ENCODE results near the gene ACSS3. TPM values are rescaled to one million over a fixed set of nuclear protein-coding genes. Genes with fewer than 3 reads are reported as not detected.

Gene ACSS3
- total and polyA plus RNA-seq, 9 of the 15 experiments (the other 6 are each of a cell fraction or from before 2014, with no cell fraction given) = 0.40 TPM; not detected in 8

DNA sequence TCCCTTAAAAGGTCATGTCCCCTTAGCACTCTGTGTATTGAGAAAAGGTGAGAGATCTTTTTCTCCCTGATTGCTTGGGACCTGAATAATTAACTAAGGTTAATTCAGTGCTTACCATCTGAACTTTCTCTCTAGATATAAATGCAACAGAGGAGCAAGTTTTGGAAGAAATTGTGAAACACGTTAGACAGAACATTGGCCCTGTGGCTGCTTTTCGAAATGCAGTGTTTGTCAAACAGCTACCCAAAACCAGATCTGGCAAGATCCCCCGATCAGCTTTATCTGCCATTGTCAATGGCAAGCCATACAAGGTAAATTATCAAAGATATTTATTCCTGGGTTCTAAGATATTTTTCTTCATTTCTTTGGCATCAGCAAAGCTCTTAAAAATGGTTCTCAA is 175.5 kb downstream of the ACSS3 start:
- H3K79me2 ChIP-seq (ENCODE audit: control insufficient read depth, insufficient read depth, low read length) = no peaks in the 10 kb centered on the region
- H3K4me1 ChIP-seq (replicated peaks in 1 of 2; ENCODE audit: control insufficient read depth in 2 of 2, insufficient read depth in 2 of 2, low read length in 2 of 2) = no peaks in the 10 kb centered on the region
- no peak overlapping the region for H3K27ac ChIP-seq (ENCODE audit: extremely low read depth, low read depth, low read length)
- no peak for TF ChIP-seq DNMT1 (IDR thresholded peaks at IDR 0.05)
- no peak overlapping the region for H3K4me3 ChIP-seq
- DNase-seq (ENCODE audit: extremely low read depth in 1 of 4, low spot score in 3 of 4) (no peak), ATAC-seq (no peak), FAIRE-seq (no peak)
- WGBS (ENCODE audit: insufficient coverage, low coverage, missing lambda C conversion rate) = 0% methylated on average over 3 of the region's 3 CpGs
- ChIA-PET POLR2A (no interaction called here), CTCF (ENCODE audit: low intra/inter-chr PET ratio) (no interaction called here)
- no peaks in the 10 kb centered on the region for H3K27me3 ChIP-seq (ENCODE audit: control insufficient read depth in 2 of 2, insufficient read depth in 2 of 2, low read length in 2 of 2)
- H3K9me1 ChIP-seq (ENCODE audit: control insufficient read depth, insufficient read depth, low read length) = no peaks in the 10 kb centered on the region
- no peaks in the 10 kb centered on the region for H3K9me3 ChIP-seq (replicated peaks; ENCODE audit: control insufficient read depth, insufficient read depth, low read depth, low read length)
- H3K4me2 ChIP-seq (ENCODE audit: insufficient read depth, low read length) = no peak overlapping the region
- in situ Hi-C loops (cut with MboI) = no loop called here
- no peaks in the 10 kb centered on the region for H3K36me3 ChIP-seq (ENCODE audit: control insufficient read depth, insufficient read depth, low read length)
- H2AFZ ChIP-seq (ENCODE audit: low read depth, low read length) = no peak overlapping the region
- no peaks in the 10 kb centered on the region for H4K20me1 ChIP-seq (replicated peaks; ENCODE audit: control insufficient read depth, insufficient read depth, low read length)
- BruUV-seq (replicated peaks) = no TSS peak
- intact Hi-C loops (cut with micrococcal nuclease) = no loop called here
- no peak overlapping the region for H3K9ac ChIP-seq (ENCODE audit: insufficient read depth in 1 of 2, low read depth in 2 of 2, low read length in 2 of 2)

DNA sequence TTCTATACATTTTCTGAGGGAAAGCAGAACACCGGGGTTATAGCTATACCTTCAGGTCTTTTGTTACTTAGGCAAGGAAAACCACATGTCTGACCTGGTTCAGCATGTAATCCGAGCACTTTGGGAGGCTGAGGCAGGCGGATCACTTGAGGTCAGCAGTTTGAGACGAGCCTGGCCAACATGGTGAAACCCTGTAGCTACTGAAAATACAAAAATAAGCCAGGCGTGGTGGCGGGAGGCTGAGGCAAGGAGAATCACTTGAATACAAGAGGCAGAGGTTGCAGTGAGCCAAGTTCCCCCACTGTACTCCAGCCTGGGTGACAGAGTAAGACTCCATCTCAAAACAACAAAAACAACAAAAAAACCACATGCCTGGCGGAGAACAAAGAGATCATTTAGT is 177.6 kb downstream of the ACSS3 start:
- in situ Hi-C loops (cut with MboI) (no loop called here), intact Hi-C loops (cut with micrococcal nuclease) (no loop called here)
- H2AFZ ChIP-seq (ENCODE audit: low read depth, low read length) = no peak overlapping the region
- H3K4me3 ChIP-seq = no peak overlapping the region
- no peaks in the 10 kb centered on the region for H4K20me1 ChIP-seq (replicated peaks; ENCODE audit: control insufficient read depth, insufficient read depth, low read length)
- no peak overlapping the region for H3K27ac ChIP-seq (ENCODE audit: extremely low read depth, low read depth, low read length)
- ChIA-PET CTCF (ENCODE audit: low intra/inter-chr PET ratio) (no interaction called here), POLR2A (no interaction called here)
- no peaks in the 10 kb centered on the region for H3K27me3 ChIP-seq (ENCODE audit: control insufficient read depth in 2 of 2, insufficient read depth in 2 of 2, low read length in 2 of 2)
- WGBS (ENCODE audit: insufficient coverage, low coverage, missing lambda C conversion rate) = 0% methylated on average over 5 of the region's 7 CpGs
- no peak for TF ChIP-seq ZNF507 (tag; conservative IDR thresholded peaks at IDR 0.05)
- TF ChIP-seq HSF4 (CRISPR knock-in tag; IDR thresholded peaks at IDR 0.05; ENCODE audit: borderline replicate concordance) = no peak
- TF ChIP-seq BRF1 (IDR thresholded peaks at IDR 0.05; ENCODE audit: borderline replicate concordance, extremely low read depth, insufficient read length) = no peak
- TF ChIP-seq, protein P1, sequence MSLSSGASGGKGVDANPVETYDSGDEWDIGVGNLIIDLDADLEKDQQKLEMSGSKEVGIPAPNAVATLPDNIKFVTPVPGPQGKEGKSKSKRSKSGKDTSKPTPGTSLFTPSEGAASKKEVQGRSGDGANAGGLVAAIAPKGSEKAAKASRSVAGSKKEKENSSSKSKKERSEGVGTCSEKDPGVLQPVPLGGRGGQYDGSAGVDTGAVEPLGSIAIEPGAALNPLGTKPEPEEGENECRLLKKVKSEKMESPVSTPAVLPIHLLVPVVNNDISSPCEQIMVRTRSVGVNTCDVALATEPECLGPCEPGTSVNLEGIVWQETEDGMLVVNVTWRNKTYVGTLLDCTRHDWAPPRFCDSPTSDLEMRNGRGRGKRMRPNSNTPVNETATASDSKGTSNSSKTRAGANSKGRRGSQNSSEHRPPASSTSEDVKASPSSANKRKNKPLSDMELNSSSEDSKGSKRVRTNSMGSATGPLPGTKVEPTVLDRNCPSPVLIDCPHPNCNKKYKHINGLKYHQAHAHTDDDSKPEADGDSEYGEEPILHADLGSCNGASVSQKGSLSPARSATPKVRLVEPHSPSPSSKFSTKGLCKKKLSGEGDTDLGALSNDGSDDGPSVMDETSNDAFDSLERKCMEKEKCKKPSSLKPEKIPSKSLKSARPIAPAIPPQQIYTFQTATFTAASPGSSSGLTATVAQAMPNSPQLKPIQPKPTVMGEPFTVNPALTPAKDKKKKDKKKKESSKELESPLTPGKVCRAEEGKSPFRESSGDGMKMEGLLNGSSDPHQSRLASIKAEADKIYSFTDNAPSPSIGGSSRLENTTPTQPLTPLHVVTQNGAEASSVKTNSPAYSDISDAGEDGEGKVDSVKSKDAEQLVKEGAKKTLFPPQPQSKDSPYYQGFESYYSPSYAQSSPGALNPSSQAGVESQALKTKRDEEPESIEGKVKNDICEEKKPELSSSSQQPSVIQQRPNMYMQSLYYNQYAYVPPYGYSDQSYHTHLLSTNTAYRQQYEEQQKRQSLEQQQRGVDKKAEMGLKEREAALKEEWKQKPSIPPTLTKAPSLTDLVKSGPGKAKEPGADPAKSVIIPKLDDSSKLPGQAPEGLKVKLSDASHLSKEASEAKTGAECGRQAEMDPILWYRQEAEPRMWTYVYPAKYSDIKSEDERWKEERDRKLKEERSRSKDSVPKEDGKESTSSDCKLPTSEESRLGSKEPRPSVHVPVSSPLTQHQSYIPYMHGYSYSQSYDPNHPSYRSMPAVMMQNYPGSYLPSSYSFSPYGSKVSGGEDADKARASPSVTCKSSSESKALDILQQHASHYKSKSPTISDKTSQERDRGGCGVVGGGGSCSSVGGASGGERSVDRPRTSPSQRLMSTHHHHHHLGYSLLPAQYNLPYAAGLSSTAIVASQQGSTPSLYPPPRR (CRISPR knock-in tag; IDR thresholded peaks at IDR 0.05; ENCODE audit: borderline replicate concordance) = no peak
- no peak for TF ChIP-seq ZNF12 (CRISPR knock-in tag; IDR thresholded peaks at IDR 0.05)
- no peaks in the 10 kb centered on the region for H3K4me1 ChIP-seq (replicated peaks in 1 of 2; ENCODE audit: control insufficient read depth in 2 of 2, insufficient read depth in 2 of 2, low read length in 2 of 2)
- H3K4me2 ChIP-seq (ENCODE audit: insufficient read depth, low read length) = no peak overlapping the region
- no peaks in the 10 kb centered on the region for H3K9me1 ChIP-seq (ENCODE audit: control insufficient read depth, insufficient read depth, low read length)
- no peaks in the 10 kb centered on the region for H3K79me2 ChIP-seq (ENCODE audit: control insufficient read depth, insufficient read depth, low read length)
- DNase-seq (ENCODE audit: extremely low read depth in 1 of 4, low spot score in 3 of 4) = no peak
- H3K9ac ChIP-seq (ENCODE audit: insufficient read depth in 1 of 2, low read depth in 2 of 2, low read length in 2 of 2) = no peak overlapping the region
- no peaks in the 10 kb centered on the region for H3K36me3 ChIP-seq (ENCODE audit: control insufficient read depth, insufficient read depth, low read length)
- FAIRE-seq = no peak
- H3K9me3 ChIP-seq (replicated peaks; ENCODE audit: control insufficient read depth, insufficient read depth, low read depth, low read length) = no peaks in the 10 kb centered on the region
- no peak for ATAC-seq
- BruUV-seq (replicated peaks) = no TSS peak

All from K562 (cell line).